ENCODE results near the gene ANKRD60. TPM values are rescaled to one million over a fixed set of nuclear protein-coding genes. Genes with fewer than 3 reads are reported as not detected.

The ANKRD60 gene
- polyA plus RNA-seq, 1 experiment = not detected

GRCh38 chr20:58175836-58176235 is 52.6 kb downstream of the ANKRD60 start:
- no peak for DNase-seq (ENCODE audit: low read depth, low spot score)
- CTCF ChIA-PET = interaction anchor here (0.9 kb wide), 1 partner anchor 14 kb away, joined by 4 read pairs; no protein-coding TSS in a partner anchor
- POLR2A ChIA-PET = no interaction called here
- Histone ChIP-seq H3K4me3 (ENCODE audit: low read depth, low read length) (no peak overlapping the region), H3K27ac (ENCODE audit: low read depth, low read length) (no peak overlapping the region), H3K9me3 (ENCODE audit: control insufficient read depth, insufficient read depth, low read length) (peaks cover 3% of the 10 kb centered on the region; the same call in 1 of the 2 replicates), H3K27me3 (ENCODE audit: control insufficient read depth, insufficient read depth, low read length) (peaks cover 9% of the 10 kb centered on the region)
- TF ChIP-seq, protein P1, sequence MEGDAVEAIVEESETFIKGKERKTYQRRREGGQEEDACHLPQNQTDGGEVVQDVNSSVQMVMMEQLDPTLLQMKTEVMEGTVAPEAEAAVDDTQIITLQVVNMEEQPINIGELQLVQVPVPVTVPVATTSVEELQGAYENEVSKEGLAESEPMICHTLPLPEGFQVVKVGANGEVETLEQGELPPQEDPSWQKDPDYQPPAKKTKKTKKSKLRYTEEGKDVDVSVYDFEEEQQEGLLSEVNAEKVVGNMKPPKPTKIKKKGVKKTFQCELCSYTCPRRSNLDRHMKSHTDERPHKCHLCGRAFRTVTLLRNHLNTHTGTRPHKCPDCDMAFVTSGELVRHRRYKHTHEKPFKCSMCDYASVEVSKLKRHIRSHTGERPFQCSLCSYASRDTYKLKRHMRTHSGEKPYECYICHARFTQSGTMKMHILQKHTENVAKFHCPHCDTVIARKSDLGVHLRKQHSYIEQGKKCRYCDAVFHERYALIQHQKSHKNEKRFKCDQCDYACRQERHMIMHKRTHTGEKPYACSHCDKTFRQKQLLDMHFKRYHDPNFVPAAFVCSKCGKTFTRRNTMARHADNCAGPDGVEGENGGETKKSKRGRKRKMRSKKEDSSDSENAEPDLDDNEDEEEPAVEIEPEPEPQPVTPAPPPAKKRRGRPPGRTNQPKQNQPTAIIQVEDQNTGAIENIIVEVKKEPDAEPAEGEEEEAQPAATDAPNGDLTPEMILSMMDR (IDR thresholded peaks at IDR 0.05; ENCODE audit: low read depth, low read length) = no peak

- Histone ChIP-seq H3K27ac (ENCODE audit: low read depth, low read length) (no peak overlapping the region), H3K4me3 (ENCODE audit: low read depth, low read length) (no peak overlapping the region), H3K9me3 (ENCODE audit: control insufficient read depth, insufficient read depth, low read length) (peaks cover 3% of the 10 kb centered on the region; the same call in 1 of the 2 replicates), H3K27me3 (ENCODE audit: control insufficient read depth, insufficient read depth, low read length) (peaks cover 9% of the 10 kb centered on the region)
- TF ChIP-seq, protein P1 (IDR thresholded peaks at IDR 0.05; ENCODE audit: low read depth, low read length) = no peak
- DNase-seq (ENCODE audit: low read depth, low spot score) = no peak
- ChIA-PET POLR2A (no interaction called here), CTCF (interaction anchor here (0.5 to 0.9 kb wide), 2 partner anchors 14 to 575 kb away, joined by 4 to 5 read pairs; no protein-coding TSS in a partner anchor)
Measured at GRCh38 chr20:58175425-58175824, 53.0 kb downstream of the ANKRD60 start.

DNA sequence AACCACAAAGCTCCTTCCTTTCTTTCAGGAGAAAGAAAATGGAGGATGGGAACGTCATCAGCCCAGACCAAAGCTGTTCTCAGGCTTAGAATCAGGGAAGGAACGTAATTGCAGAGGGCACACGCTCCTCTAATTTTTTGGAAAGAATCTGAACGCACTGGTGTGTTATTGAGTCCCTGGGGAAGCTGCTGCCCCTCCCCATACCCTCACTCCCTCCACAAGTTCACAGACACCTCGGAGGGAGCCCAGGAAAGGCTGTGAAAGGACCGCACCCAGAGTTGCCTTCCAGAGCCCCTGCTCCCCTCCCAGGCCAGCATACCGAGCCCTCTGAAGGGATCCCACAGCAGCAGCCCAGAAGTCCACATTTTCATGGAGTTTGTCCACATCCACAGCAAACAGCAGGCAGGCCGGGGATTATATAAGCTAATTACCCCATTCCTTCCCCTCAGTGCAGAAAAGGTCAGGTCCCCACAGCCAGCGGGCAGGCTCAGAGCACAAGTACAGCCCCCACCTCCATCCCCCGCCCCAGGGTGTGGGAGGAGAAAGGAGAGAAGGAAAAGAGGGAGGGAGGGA is 53.7 kb downstream of the ANKRD60 start:
- H3K27me3 ChIP-seq (ENCODE audit: control insufficient read depth, insufficient read depth, low read length) = peaks cover 9% of the 10 kb centered on the region
- CTCF ChIA-PET = interaction anchor here (0.5 kb wide), 1 partner anchor 575 kb away, joined by 5 read pairs; no protein-coding TSS in a partner anchor
- TF ChIP-seq, protein P1 (IDR thresholded peaks at IDR 0.05; ENCODE audit: low read depth, low read length) = no peak
- H3K27ac ChIP-seq (ENCODE audit: low read depth, low read length) = no peak overlapping the region
- no peak for DNase-seq (ENCODE audit: low read depth, low spot score)
- H3K4me3 ChIP-seq (ENCODE audit: low read depth, low read length) = no peak overlapping the region
- peaks cover 3% of the 10 kb centered on the region; the same call in 1 of the 2 replicates for H3K9me3 ChIP-seq (ENCODE audit: control insufficient read depth, insufficient read depth, low read length)
- POLR2A ChIA-PET = no interaction called here

DNA sequence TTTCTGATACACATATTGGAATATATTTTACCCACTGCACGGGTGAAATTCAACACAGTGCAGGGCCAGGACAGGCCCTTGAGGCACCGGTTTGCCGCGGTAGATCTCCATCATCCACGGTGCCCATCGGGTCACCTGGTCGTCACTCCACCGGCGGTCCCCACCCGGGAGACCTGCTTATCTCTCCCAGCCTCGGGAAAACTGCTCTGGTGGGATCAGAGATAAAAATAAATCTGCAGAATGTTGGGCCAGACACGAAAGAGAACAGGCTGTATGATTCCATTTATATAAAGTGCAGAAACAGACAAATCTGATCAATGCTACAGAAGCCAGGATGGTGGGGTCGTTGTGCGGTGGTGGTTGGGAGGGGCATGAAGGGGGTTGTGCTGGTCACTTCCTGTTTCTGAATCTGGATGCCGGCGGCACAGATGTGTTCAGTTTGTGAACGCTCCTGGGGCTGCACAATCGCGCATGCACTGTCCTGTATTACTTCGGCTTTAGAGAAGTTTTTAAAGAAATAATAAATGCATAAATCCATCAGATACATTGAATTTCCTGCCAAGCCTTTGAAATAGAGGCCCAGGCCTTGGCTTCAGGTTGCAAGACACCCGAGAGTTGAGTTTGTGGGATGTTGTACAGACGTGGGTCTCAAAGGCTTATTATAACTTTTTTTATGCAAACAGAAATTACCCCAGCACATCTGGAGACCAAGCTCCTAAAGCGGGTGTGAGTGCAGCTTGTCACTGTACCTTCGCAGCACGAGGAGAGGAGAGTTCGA is 54.3 kb downstream of the ANKRD60 start:
- Histone ChIP-seq H3K27me3 (ENCODE audit: control insufficient read depth, insufficient read depth, low read length) (peaks cover 10% of the 10 kb centered on the region), H3K4me3 (ENCODE audit: low read depth, low read length) (no peak overlapping the region), H3K27ac (ENCODE audit: low read depth, low read length) (no peak overlapping the region), H3K9me3 (ENCODE audit: control insufficient read depth, insufficient read depth, low read length) (peaks cover 3% of the 10 kb centered on the region; the same call in 1 of the 2 replicates)
- CTCF ChIA-PET = no interaction called here
- DNase-seq (ENCODE audit: low read depth, low spot score) = no peak
- TF ChIP-seq, protein P1 (IDR thresholded peaks at IDR 0.05; ENCODE audit: low read depth, low read length) = no peak
- POLR2A ChIA-PET = no interaction called here

- TF ChIP-seq, protein P1 (IDR thresholded peaks at IDR 0.05; ENCODE audit: low read depth, low read length) = no peak
- POLR2A ChIA-PET = no interaction called here
- DNase-seq (ENCODE audit: low read depth, low spot score) = no peak
- CTCF ChIA-PET = no interaction called here
- no peak overlapping the region for H3K27ac ChIP-seq (ENCODE audit: low read depth, low read length)
- peaks cover 3% of the 10 kb centered on the region; the same call in 1 of the 2 replicates for H3K9me3 ChIP-seq (ENCODE audit: control insufficient read depth, insufficient read depth, low read length)
- H3K27me3 ChIP-seq (ENCODE audit: control insufficient read depth, insufficient read depth, low read length) = peaks cover 14% of the 10 kb centered on the region
- no peak overlapping the region for H3K4me3 ChIP-seq (ENCODE audit: low read depth, low read length)
Measured at GRCh38 chr20:58173091-58173490, 55.4 kb downstream of the ANKRD60 start.
